ENCODE data around the gene SRSF1. TPM values are rescaled to one million over a fixed set of nuclear protein-coding genes. Genes with fewer than 3 reads are reported as not detected.

SRSF1 gene
- total RNA-seq, 1 donor from 2014 or later: 92.4 TPM

GRCh38 chr17:57957120-57957850 is 49.8 kb downstream of the SRSF1 start:
- Histone ChIP-seq H3K4me3 (no peak overlapping the region), H3K9me3 (replicated peaks) (no peaks in the 10 kb centered on the region), H3K27ac (replicated peaks) (no peak overlapping the region), H3K36me3 (no peaks in the 10 kb centered on the region), H3K4me1 (peaks cover 40% of the 10 kb centered on the region), H3K27me3 (ENCODE audit: low read depth) (no peaks in the 10 kb centered on the region)
- no peak for DNase-seq
- no peak for TF ChIP-seq CTCF (IDR thresholded peaks at IDR 0.05; ENCODE audit: borderline replicate concordance)
- intact Hi-C loops (cut with micrococcal nuclease): no loop called here

GRCh38 chr17:57956291-57957119 is 50.5 kb downstream of the SRSF1 start:
- no peak for TF ChIP-seq CTCF (IDR thresholded peaks at IDR 0.05; ENCODE audit: borderline replicate concordance)
- Histone ChIP-seq H3K36me3 (no peaks in the 10 kb centered on the region), H3K4me3 (no peak overlapping the region), H3K9me3 (replicated peaks) (no peaks in the 10 kb centered on the region), H3K27ac (replicated peaks) (peak overlapping the region; percentile 100), H3K27me3 (ENCODE audit: low read depth) (no peaks in the 10 kb centered on the region), H3K4me1 (peaks cover 47% of the 10 kb centered on the region)
- DNase-seq: no peak
- intact Hi-C loops (cut with micrococcal nuclease): no loop called here

- Histone ChIP-seq H3K27ac (replicated peaks) (peak within 1 kb of the TSS; percentile 100), H3K36me3 (no peaks in the 10 kb centered on the region), H3K27me3 (ENCODE audit: low read depth) (no peaks in the 10 kb centered on the region), H3K4me1 (peaks cover 59% of the 10 kb centered on the region), H3K9me3 (replicated peaks) (no peaks in the 10 kb centered on the region), H3K4me3 (peak within 1 kb of the TSS; percentile 95)
- intact Hi-C loops (cut with micrococcal nuclease): no loop called here
- peak; percentile 67 for TF ChIP-seq CTCF (IDR thresholded peaks at IDR 0.05; ENCODE audit: borderline replicate concordance)
- peak; percentile 87 for DNase-seq
These were observed 51.7 kb downstream of the SRSF1 start, which contains the start of gene CUEDC1 for GRCh38 chr17:57955183-57955931. TSS of gene CUEDC1 (minus strand) at chr17:57955412. CDS start at chr17:57885564, 69,848 bp downstream.

GRCh38 chr17:57954397-57955182 is 52.5 kb downstream of the SRSF1 start:
- H3K9me3 ChIP-seq (replicated peaks): no peaks in the 10 kb centered on the region
- DNase-seq: peak; percentile 91
- H3K27ac ChIP-seq (replicated peaks): peak overlapping the region; percentile 100
- no peaks in the 10 kb centered on the region for H3K27me3 ChIP-seq (ENCODE audit: low read depth)
- no peak for TF ChIP-seq CTCF (IDR thresholded peaks at IDR 0.05; ENCODE audit: borderline replicate concordance)
- H3K36me3 ChIP-seq: no peaks in the 10 kb centered on the region
- peak overlapping the region; percentile 95 for H3K4me3 ChIP-seq
- peaks cover 67% of the 10 kb centered on the region for H3K4me1 ChIP-seq
- intact Hi-C loops (cut with micrococcal nuclease): no loop called here

All from left ventricle myocardium inferior (tissue), 1 donor.